Astrocyte (in vitro differentiated cells and primary cell): ENCODE measurements around the gene GLS. TPM values are rescaled to one million over a fixed set of nuclear protein-coding genes. Genes with fewer than 3 reads are reported as not detected.

Experiments
- DNase-seq: peaks from one replicate; pipeline ENCODE4 v3.0.0-alpha.2; 2010; ENCODE audit warnings: low read depth
- FAIRE-seq: peaks from 2 replicates; lab custom pipeline; 2011; peaks lifted over from hg19 to GRCh38; lab: Jason Lieb, UNC
- H2AFZ ChIP-seq: 2 replicates; pipeline ENCODE4 v1.6.0; 2012; ENCODE audit warnings: low read depth, low read length, inconsistent platforms
- H3K27ac ChIP-seq: 2 replicates; pipeline ENCODE4 v1.5.1; 2011; ENCODE audit warnings: low read depth, low read length, inconsistent platforms
- H3K27me3 ChIP-seq: 2 replicates; pipeline ENCODE4 v1.6.0; 2011; ENCODE audit warnings: low read length, inconsistent platforms; ENCODE audit not compliant: insufficient read depth
- H3K36me3 ChIP-seq: 2 replicates; pipeline ENCODE4 v1.5.1; 2011; ENCODE audit warnings: low read length, inconsistent platforms; ENCODE audit not compliant: insufficient read depth
- H3K4me1 ChIP-seq: 2 replicates; pipeline ENCODE4 v1.5.1; 2011; ENCODE audit warnings: low read length, inconsistent platforms; ENCODE audit not compliant: insufficient read depth
- H3K4me2 ChIP-seq: 2 replicates; pipeline ENCODE4 v1.6.0; 2012; ENCODE audit warnings: low read length, inconsistent platforms
- H3K4me3 ChIP-seq: 2 replicates; pipeline ENCODE4 v1.5.1; 2011; ENCODE audit warnings: low read depth, mild to moderate bottlenecking, low read length, inconsistent platforms; ENCODE audit not compliant: insufficient read depth
- H3K79me2 ChIP-seq: 2 replicates; pipeline ENCODE4 v1.6.0; 2012; ENCODE audit warnings: mild to moderate bottlenecking, low read length, inconsistent platforms; ENCODE audit not compliant: insufficient read depth
- H3K9ac ChIP-seq: 2 replicates; pipeline ENCODE4 v1.6.0; 2012; ENCODE audit warnings: mild to moderate bottlenecking, low read length, inconsistent platforms
- H3K9me3 ChIP-seq: 2 replicates; pipeline ENCODE4 v1.5.1; 2012; ENCODE audit warnings: low read depth, mild to moderate bottlenecking, low read length, inconsistent platforms; ENCODE audit not compliant: insufficient read depth
- H4K20me1 ChIP-seq: 2 replicates; pipeline ENCODE4 v1.6.0; 2012; ENCODE audit warnings: low read length, inconsistent platforms; ENCODE audit not compliant: insufficient read depth
- H3K27ac Mint-ChIP-seq: one replicate; pipeline ENCODE4 v1.8.0; 2021; ENCODE audit warnings: mild to moderate bottlenecking, mixed read lengths; ENCODE audit not compliant: unreplicated experiment
- H3K27me3 Mint-ChIP-seq: one replicate; pipeline ENCODE4 v1.8.0; 2021; ENCODE audit warnings: low read depth, mixed read lengths; ENCODE audit not compliant: unreplicated experiment
- H3K36me3 Mint-ChIP-seq: one replicate; pipeline ENCODE4 v1.8.0; 2021; ENCODE audit warnings: low read depth, mixed read lengths; ENCODE audit not compliant: unreplicated experiment
- H3K4me1 Mint-ChIP-seq: one replicate; pipeline ENCODE4 v1.8.0; 2021; ENCODE audit warnings: low read depth, mixed read lengths; ENCODE audit not compliant: unreplicated experiment
- H3K4me3 Mint-ChIP-seq: one replicate; pipeline ENCODE4 v1.8.0; 2021; ENCODE audit warnings: mild to moderate bottlenecking, moderate library complexity, mixed read lengths; ENCODE audit not compliant: unreplicated experiment
- H3K9me3 Mint-ChIP-seq: one replicate; pipeline ENCODE4 v1.8.0; 2021; ENCODE audit warnings: mild to moderate bottlenecking, mixed read lengths; ENCODE audit not compliant: unreplicated experiment
- CTCF ChIP-seq: IDR thresholded peaks from 2 replicates; pipeline ENCODE4 v1.5.1; 2011; ENCODE audit warnings: low read depth, mild to moderate bottlenecking, inconsistent platforms, low read length, moderate library complexity; ENCODE audit not compliant: insufficient read depth
- EZH2 ChIP-seq: IDR thresholded peaks from 2 replicates; pipeline ENCODE4 v1.6.1; 2012; ENCODE audit warnings: mild to moderate bottlenecking, low read length, inconsistent platforms; ENCODE audit not compliant: insufficient read depth
- total RNA-seq: library from RNA; stranded (reverse); gene quantifications from 2 replicates; pipeline ENCODE4 v1.2.1, GENCODE V29; 2021

GLS gene
- total RNA-seq, 1 donor from 2014 or later: 189 TPM

- H3K36me3 ChIP-seq: peaks cover 29% of the 10 kb centered on the region
- peak overlapping the region; percentile 50 for H3K27ac Mint-ChIP-seq
Observed at GRCh38 chr2:190961918-190962487, 81.4 kb downstream of the GLS start.

GRCh38 chr2:190963088-190963487, 82.5 kb downstream of the GLS start:
- Histone ChIP-seq H3K27ac (no peak overlapping the region), H3K4me2 (no peak overlapping the region), H3K4me3 (no peak overlapping the region), H3K36me3 (peaks cover 29% of the 10 kb centered on the region), H3K4me1 (no peaks in the 10 kb centered on the region), H3K27me3 (no peaks in the 10 kb centered on the region), H3K79me2 (no peaks in the 10 kb centered on the region), H2AFZ (no peak overlapping the region), H3K9ac (no peak overlapping the region), H3K9me3 (no peaks in the 10 kb centered on the region), H4K20me1 (no peaks in the 10 kb centered on the region)
- no peak for DNase-seq
- Mint-ChIP-seq H3K27ac (peak overlapping the region; percentile 14), H3K36me3 (peaks cover 18% of the 10 kb centered on the region), H3K27me3 (no peaks in the 10 kb centered on the region), H3K4me3 (no peak overlapping the region), H3K4me1 (peaks cover 23% of the 10 kb centered on the region), H3K9me3 (no peaks in the 10 kb centered on the region)
- no peak for FAIRE-seq
- TF ChIP-seq CTCF (no peak), EZH2 (no peak)

More at GRCh38 chr2:190961918-190962487, 81.4 kb downstream of the GLS start:
- Histone ChIP-seq H3K4me1 (no peaks in the 10 kb centered on the region), H3K79me2 (no peaks in the 10 kb centered on the region), H3K4me2 (no peak overlapping the region), H2AFZ (no peak overlapping the region), H3K27me3 (no peaks in the 10 kb centered on the region), H4K20me1 (no peaks in the 10 kb centered on the region), H3K9me3 (no peaks in the 10 kb centered on the region), H3K27ac (no peak overlapping the region), H3K9ac (no peak overlapping the region), H3K4me3 (no peak overlapping the region)
- DNase-seq (peak; percentile 69), FAIRE-seq (no peak)
- peaks cover 20% of the 10 kb centered on the region for H3K4me1 Mint-ChIP-seq
- H3K9me3 Mint-ChIP-seq: no peaks in the 10 kb centered on the region
- H3K27me3 Mint-ChIP-seq: no peaks in the 10 kb centered on the region
- TF ChIP-seq EZH2 (no peak), CTCF (no peak)
- no peak overlapping the region for H3K4me3 Mint-ChIP-seq
- H3K36me3 Mint-ChIP-seq: peaks cover 17% of the 10 kb centered on the region

GRCh38 chr2:190964170-190964795, 83.7 kb downstream of the GLS start:
- no peaks in the 10 kb centered on the region for H3K79me2 ChIP-seq
- no peak overlapping the region for H2AFZ ChIP-seq
- H3K4me1 ChIP-seq: no peaks in the 10 kb centered on the region
- Mint-ChIP-seq H3K4me3 (no peak overlapping the region), H3K4me1 (peaks cover 28% of the 10 kb centered on the region), H3K9me3 (no peaks in the 10 kb centered on the region), H3K27me3 (no peaks in the 10 kb centered on the region), H3K36me3 (peaks cover 20% of the 10 kb centered on the region), H3K27ac (peak overlapping the region; percentile 75)
- no peaks in the 10 kb centered on the region for H3K27me3 ChIP-seq
- no peak overlapping the region for H3K27ac ChIP-seq
- H3K4me2 ChIP-seq: no peak overlapping the region
- H3K9ac ChIP-seq: no peak overlapping the region
- no peak overlapping the region for H3K4me3 ChIP-seq
- FAIRE-seq (peak; percentile 34), DNase-seq (no peak)
- no peaks in the 10 kb centered on the region for H4K20me1 ChIP-seq
- TF ChIP-seq EZH2 (no peak), CTCF (no peak)
- peaks cover 29% of the 10 kb centered on the region for H3K36me3 ChIP-seq
- no peaks in the 10 kb centered on the region for H3K9me3 ChIP-seq
